Measurements from ENCODE around the gene XPO4.

Gene XPO4

DNA sequence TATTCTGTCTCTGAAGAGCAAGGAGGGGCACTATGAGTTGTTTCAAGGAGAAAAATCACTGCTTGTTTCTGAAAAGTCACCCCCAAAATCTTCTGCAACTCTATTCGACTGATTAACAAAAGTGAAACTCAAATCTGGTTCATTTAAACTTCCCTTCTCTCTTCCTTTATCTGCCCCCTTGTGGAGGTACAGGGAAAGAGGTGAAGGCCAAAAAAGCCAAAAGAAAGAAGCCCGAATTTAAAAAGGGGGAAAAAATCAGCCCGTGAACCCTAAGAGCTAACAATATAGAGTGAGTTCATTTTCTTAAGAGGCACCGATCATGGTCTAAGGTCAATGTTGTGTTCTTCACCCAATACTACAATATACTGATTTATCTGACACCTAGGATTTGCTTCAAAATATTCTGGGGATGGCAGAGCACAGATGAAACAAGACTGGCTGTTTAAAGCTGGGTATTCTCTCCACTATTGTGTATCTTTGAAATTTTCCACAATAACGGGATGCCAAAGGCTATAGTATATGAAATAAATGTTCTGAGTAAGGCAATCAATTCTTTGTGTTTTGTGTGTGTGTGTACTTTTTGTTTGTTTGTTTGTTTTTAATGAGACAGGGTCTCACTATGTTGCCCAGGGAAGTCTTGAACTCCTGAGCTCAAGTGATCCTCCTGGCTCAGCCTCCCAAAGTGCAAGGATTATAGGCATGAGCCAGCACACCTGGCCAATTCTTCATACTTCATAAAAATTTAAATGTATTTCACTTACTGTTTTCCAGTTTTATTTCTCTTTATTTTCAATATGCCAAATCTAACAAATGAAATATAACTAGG, 73.8 kb downstream of the XPO4 start:
- no peaks in the 10 kb centered on the region for H3K9me3 ChIP-seq (ENCODE audit: control insufficient read depth, low read length)
- H3K4me3 ChIP-seq (ENCODE audit: extremely low read depth, insufficient read depth, low read length, poor library complexity, severe bottlenecking): no peak overlapping the region
- WGBS, 2 experiments (ENCODE audit: insufficient coverage in 2 of 2): 78 to 86% methylated on average over 1 of the region's 5 CpGs
- no peak overlapping the region for H3K27ac ChIP-seq (ENCODE audit: low read depth, low read length, severe bottlenecking)
- peaks cover 8% of the 10 kb centered on the region for H3K4me1 ChIP-seq (ENCODE audit: control insufficient read depth, insufficient read depth, low read length, poor library complexity, severe bottlenecking)
- H3K36me3 ChIP-seq (ENCODE audit: control insufficient read depth, insufficient read depth, low read length): peaks cover 6% of the 10 kb centered on the region

GRCh38 chr13:20826843-20827560, 75.5 kb downstream of the XPO4 start:
- 93 to 100% methylated on average over 1 to 3 of the region's 3 CpGs for WGBS, 2 experiments (ENCODE audit: insufficient coverage in 2 of 2)
- H3K9me3 ChIP-seq (ENCODE audit: control insufficient read depth, low read length): no peaks in the 10 kb centered on the region
- H3K36me3 ChIP-seq (ENCODE audit: control insufficient read depth, insufficient read depth, low read length): peaks cover 6% of the 10 kb centered on the region
- H3K4me3 ChIP-seq (ENCODE audit: extremely low read depth, insufficient read depth, low read length, poor library complexity, severe bottlenecking): no peak overlapping the region
- peak overlapping the region; percentile 50 for H3K27ac ChIP-seq (ENCODE audit: low read depth, low read length, severe bottlenecking)
- peaks cover 8% of the 10 kb centered on the region for H3K4me1 ChIP-seq (ENCODE audit: control insufficient read depth, insufficient read depth, low read length, poor library complexity, severe bottlenecking)

DNA sequence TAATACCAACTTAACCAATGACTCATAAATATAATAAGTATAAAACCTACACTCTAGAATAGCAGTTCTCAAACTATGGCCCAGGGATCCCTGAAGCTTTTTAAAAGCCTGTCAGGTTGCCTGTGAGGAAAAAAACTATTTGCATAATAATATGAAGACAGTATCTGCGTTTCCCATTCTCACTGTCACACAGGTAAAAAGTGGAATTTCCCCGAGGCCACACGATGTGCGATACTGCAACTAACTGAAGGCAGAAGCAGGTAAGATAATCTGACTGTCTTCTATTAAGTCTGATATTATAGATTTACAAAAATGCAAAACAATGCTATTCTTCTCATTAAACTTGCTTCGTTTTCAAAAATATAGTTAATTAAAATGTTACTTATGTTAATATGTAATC, 76.2 kb downstream of the XPO4 start:
- Histone ChIP-seq H3K27ac (ENCODE audit: low read depth, low read length, severe bottlenecking) (no peak overlapping the region), H3K4me3 (ENCODE audit: extremely low read depth, insufficient read depth, low read length, poor library complexity, severe bottlenecking) (no peak overlapping the region), H3K9me3 (ENCODE audit: control insufficient read depth, low read length) (no peaks in the 10 kb centered on the region), H3K36me3 (ENCODE audit: control insufficient read depth, insufficient read depth, low read length) (peaks cover 9% of the 10 kb centered on the region), H3K4me1 (ENCODE audit: control insufficient read depth, insufficient read depth, low read length, poor library complexity, severe bottlenecking) (peaks cover 8% of the 10 kb centered on the region)
- WGBS, 2 experiments (ENCODE audit: insufficient coverage in 2 of 2): 93% methylated on average over 3 of the region's 5 CpGs; no CpG with 5 or more reads in 1 of the 2 experiments

DNA sequence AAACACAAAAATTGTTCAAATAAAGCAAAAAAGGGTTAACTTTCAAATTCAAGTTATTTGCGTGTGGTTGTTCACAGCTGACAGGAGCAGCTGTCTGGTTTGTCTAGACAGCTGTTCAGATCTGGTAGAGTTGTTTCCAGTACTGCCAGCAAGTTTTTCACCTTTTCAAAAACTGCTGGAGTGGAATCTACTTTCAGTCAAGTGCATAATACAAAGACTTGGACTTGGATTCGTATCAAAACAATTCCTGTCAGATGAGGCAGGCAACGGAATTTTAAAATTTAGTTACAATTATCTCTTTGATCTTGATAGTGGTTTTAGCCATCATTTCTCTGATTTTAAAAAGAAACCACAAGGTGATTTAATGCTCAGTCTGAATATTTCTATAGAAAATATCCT, 77.1 kb downstream of the XPO4 start:
- Histone ChIP-seq H3K27ac (ENCODE audit: low read depth, low read length, severe bottlenecking) (no peak overlapping the region), H3K4me1 (ENCODE audit: control insufficient read depth, insufficient read depth, low read length, poor library complexity, severe bottlenecking) (peaks cover 8% of the 10 kb centered on the region), H3K4me3 (ENCODE audit: extremely low read depth, insufficient read depth, low read length, poor library complexity, severe bottlenecking) (no peak overlapping the region), H3K9me3 (ENCODE audit: control insufficient read depth, low read length) (no peaks in the 10 kb centered on the region), H3K36me3 (ENCODE audit: control insufficient read depth, insufficient read depth, low read length) (peaks cover 10% of the 10 kb centered on the region)
- 94 to 100% methylated on average over 1 to 2 of the region's 3 CpGs for WGBS, 2 experiments (ENCODE audit: insufficient coverage in 2 of 2)

DNA sequence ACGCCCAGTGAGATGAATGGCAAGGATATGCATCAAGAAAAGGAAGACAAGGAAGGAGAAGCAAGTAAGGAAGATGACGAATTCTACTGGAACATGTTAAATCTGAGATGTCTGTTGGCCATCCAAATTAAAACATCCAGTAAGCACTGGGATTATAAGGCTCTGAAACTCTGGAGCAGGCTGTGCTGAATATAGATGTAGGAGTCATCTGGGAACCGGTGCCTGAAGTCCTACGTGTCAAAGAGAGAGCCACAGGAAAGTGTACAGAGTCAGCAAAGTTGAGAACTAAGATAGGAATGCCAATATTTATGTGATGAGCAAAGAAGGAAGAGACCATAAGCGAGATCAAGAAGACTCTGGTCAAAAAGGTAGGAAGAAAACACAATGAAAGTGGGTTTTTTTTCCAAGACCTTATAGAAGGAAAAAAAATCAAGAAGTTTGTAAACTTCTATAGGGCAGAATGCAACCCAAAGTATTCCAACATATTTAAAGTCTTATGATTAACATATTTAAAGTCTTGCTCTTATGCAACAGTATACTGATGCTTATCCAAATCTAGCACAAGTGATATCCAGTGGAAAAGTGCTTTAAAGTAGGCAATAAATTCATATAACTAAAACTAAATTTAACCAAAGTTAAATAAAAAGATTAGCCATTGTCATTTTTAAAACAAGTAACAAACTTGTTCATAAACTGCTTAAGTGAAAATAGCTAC, 77.6 kb downstream of the XPO4 start:
- Histone ChIP-seq H3K36me3 (ENCODE audit: control insufficient read depth, insufficient read depth, low read length) (peaks cover 10% of the 10 kb centered on the region), H3K4me1 (ENCODE audit: control insufficient read depth, insufficient read depth, low read length, poor library complexity, severe bottlenecking) (peaks cover 8% of the 10 kb centered on the region), H3K9me3 (ENCODE audit: control insufficient read depth, low read length) (no peaks in the 10 kb centered on the region), H3K4me3 (ENCODE audit: extremely low read depth, insufficient read depth, low read length, poor library complexity, severe bottlenecking) (no peak overlapping the region), H3K27ac (ENCODE audit: low read depth, low read length, severe bottlenecking) (no peak overlapping the region)
- WGBS, 2 experiments (ENCODE audit: insufficient coverage in 2 of 2): 84 to 89% methylated on average over 5 of the region's 5 CpGs

- no CpG with 5 or more reads among the region's 1 CpG for WGBS, 2 experiments (ENCODE audit: insufficient coverage in 2 of 2)
- no peaks in the 10 kb centered on the region for H3K9me3 ChIP-seq (ENCODE audit: control insufficient read depth, low read length)
- peaks cover 8% of the 10 kb centered on the region for H3K4me1 ChIP-seq (ENCODE audit: control insufficient read depth, insufficient read depth, low read length, poor library complexity, severe bottlenecking)
- H3K4me3 ChIP-seq (ENCODE audit: extremely low read depth, insufficient read depth, low read length, poor library complexity, severe bottlenecking): no peak overlapping the region
- no peak overlapping the region for H3K27ac ChIP-seq (ENCODE audit: low read depth, low read length, severe bottlenecking)
- H3K36me3 ChIP-seq (ENCODE audit: control insufficient read depth, insufficient read depth, low read length): peaks cover 10% of the 10 kb centered on the region
Observed at GRCh38 chr13:20823071-20823470, 79.5 kb downstream of the XPO4 start.

GRCh38 chr13:20822406-20822805, 80.1 kb downstream of the XPO4 start:
- peaks cover 10% of the 10 kb centered on the region for H3K36me3 ChIP-seq (ENCODE audit: control insufficient read depth, insufficient read depth, low read length)
- H3K4me1 ChIP-seq (ENCODE audit: control insufficient read depth, insufficient read depth, low read length, poor library complexity, severe bottlenecking): peaks cover 8% of the 10 kb centered on the region
- H3K27ac ChIP-seq (ENCODE audit: low read depth, low read length, severe bottlenecking): no peak overlapping the region
- no CpG with 5 or more reads among the region's 1 CpG for WGBS, 2 experiments (ENCODE audit: insufficient coverage in 2 of 2)
- H3K9me3 ChIP-seq (ENCODE audit: control insufficient read depth, low read length): no peaks in the 10 kb centered on the region
- H3K4me3 ChIP-seq (ENCODE audit: extremely low read depth, insufficient read depth, low read length, poor library complexity, severe bottlenecking): no peak overlapping the region

DNA sequence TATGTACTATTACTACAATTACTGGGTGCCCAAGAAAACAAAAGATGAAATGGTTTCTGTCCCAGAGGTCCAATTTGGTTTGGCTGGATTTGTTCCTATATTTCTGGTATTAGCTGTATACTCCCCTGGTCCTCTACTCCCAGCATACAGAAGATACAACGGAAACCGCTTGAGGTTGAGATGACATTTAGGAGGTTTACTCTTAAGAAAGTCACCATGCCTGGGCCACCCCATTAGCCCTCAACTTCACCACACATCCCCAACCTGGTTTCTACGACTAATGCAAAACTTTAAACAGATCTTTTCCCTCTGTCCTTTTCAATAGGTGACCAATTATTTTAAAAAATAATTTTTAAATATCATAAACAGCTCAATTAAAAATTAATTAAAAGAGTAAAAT, 82.8 kb downstream of the XPO4 start:
- Histone ChIP-seq H3K4me3 (ENCODE audit: extremely low read depth, insufficient read depth, low read length, poor library complexity, severe bottlenecking) (no peak overlapping the region), H3K4me1 (ENCODE audit: control insufficient read depth, insufficient read depth, low read length, poor library complexity, severe bottlenecking) (peaks cover 10% of the 10 kb centered on the region), H3K9me3 (ENCODE audit: control insufficient read depth, low read length) (no peaks in the 10 kb centered on the region), H3K27ac (ENCODE audit: low read depth, low read length, severe bottlenecking) (no peak overlapping the region), H3K36me3 (ENCODE audit: control insufficient read depth, insufficient read depth, low read length) (peaks cover 3% of the 10 kb centered on the region)
- WGBS, 2 experiments (ENCODE audit: insufficient coverage in 2 of 2): no CpG with 5 or more reads among the region's 3 CpGs

- no peak overlapping the region for H3K4me3 ChIP-seq (ENCODE audit: extremely low read depth, insufficient read depth, low read length, poor library complexity, severe bottlenecking)
- no peaks in the 10 kb centered on the region for H3K9me3 ChIP-seq (ENCODE audit: control insufficient read depth, low read length)
- H3K27ac ChIP-seq (ENCODE audit: low read depth, low read length, severe bottlenecking): no peak overlapping the region
- H3K36me3 ChIP-seq (ENCODE audit: control insufficient read depth, insufficient read depth, low read length): no peaks in the 10 kb centered on the region
- peaks cover 14% of the 10 kb centered on the region for H3K4me1 ChIP-seq (ENCODE audit: control insufficient read depth, insufficient read depth, low read length, poor library complexity, severe bottlenecking)
- WGBS, 2 experiments (ENCODE audit: insufficient coverage in 2 of 2): no CpG with 5 or more reads among the region's 1 CpG
Observed at GRCh38 chr13:20815464-20815863, 87.1 kb downstream of the XPO4 start.

DNA sequence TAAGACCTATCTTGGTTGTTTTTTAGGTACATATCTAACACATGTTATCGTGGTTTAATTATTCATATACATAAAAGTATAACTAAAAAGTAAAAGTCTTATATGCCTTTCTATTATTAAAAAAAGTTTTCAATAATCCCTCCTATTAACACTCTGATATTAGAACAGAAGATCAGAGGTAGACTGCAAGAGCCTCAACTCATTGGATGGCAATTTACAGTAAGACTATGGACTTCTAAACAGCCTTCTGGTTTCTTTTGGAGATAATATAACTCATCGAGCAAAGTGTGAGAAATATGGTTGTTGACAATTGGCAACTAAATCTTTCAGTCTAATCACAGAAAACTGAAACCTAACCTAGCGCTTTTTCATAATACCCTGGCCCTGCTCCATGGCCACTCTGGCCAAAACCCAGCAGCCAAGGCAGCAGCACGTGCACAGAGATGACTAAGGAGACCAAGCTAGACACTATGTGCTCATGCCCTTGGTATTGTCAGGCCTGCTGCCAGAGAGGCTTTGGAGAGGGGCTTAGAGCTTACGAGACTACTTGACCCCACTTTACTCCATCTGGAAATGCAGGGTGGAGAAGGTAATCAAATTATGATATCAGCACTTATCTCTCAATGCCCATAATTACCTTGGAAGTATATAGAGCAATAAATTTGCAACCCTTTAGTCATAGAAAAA, 88.2 kb downstream of the XPO4 start:
- Histone ChIP-seq H3K9me3 (ENCODE audit: control insufficient read depth, low read length) (no peaks in the 10 kb centered on the region), H3K36me3 (ENCODE audit: control insufficient read depth, insufficient read depth, low read length) (peaks cover 4% of the 10 kb centered on the region), H3K4me1 (ENCODE audit: control insufficient read depth, insufficient read depth, low read length, poor library complexity, severe bottlenecking) (peaks cover 14% of the 10 kb centered on the region), H3K27ac (ENCODE audit: low read depth, low read length, severe bottlenecking) (peak overlapping the region; percentile 87), H3K4me3 (ENCODE audit: extremely low read depth, insufficient read depth, low read length, poor library complexity, severe bottlenecking) (no peak overlapping the region)
- WGBS, 2 experiments (ENCODE audit: insufficient coverage in 2 of 2): 100% methylated on average over 2 of the region's 5 CpGs; no CpG with 5 or more reads in 1 of the 2 experiments

All from mesodermal cell (in vitro differentiated cells).